ENCODE measurements around the gene RPL36.
A peak's percentile ranks its signal among the peaks of the same experiment; 100 is the strongest.

Gene RPL36

DNA sequence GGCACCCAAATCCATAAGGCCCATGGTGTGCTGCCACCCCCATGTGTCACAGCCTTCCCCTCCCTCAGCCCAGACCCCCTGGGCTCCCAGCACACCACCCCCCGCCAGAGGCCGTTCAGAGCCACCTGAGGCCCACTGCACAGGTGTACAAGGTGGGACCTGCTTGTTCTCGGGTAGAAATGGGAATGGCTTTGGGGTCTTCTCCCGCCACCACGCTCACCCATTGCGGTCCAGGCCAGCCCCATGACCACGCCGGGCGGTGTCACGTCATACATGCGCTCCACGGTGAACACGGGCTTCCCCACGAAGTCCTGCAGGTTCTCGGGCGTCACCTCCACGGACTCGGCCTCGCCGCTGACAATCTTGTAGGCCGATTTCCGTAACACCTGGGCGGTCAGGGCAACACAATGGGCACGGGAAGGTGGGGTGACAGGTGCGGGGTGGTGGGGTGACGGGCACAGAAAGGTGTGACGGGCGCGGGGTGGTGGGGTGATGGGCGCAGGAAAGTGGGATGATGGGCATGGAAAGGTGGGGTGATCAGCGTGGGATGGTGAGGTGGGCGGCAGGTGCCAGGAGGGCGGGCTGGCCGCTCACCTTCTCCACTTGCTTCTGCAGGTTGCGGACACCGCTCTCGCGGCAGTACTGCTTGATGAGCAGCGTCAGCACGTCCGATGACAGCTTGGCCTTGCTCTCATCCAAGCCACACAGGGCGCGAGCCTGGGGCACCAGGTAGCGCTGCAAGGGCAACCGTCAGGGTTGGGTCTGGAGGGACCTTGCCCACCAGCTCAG is 4.3 kb downstream of the RPL36 start:
- no CpG with 5 or more reads among the region's 45 CpGs for WGBS, 2 donors (ENCODE audit: extremely low coverage in 2 of 2, insufficient read length in 2 of 2, insufficient replicate concordance in 1 of 2)
- Histone ChIP-seq H3K36me3 (replicated peaks in 1 of 2; ENCODE audit: control insufficient read depth in 2 of 2, insufficient read depth in 2 of 2, low read length in 2 of 2) (peaks cover 59 to 84% of the 10 kb centered on the region in 2 donors), H3K27me3 (ENCODE audit: control insufficient read depth in 3 of 3, insufficient read depth in 3 of 3, low read depth in 1 of 3, low read length in 3 of 3) (no peaks in the 10 kb centered on the region)

DNA sequence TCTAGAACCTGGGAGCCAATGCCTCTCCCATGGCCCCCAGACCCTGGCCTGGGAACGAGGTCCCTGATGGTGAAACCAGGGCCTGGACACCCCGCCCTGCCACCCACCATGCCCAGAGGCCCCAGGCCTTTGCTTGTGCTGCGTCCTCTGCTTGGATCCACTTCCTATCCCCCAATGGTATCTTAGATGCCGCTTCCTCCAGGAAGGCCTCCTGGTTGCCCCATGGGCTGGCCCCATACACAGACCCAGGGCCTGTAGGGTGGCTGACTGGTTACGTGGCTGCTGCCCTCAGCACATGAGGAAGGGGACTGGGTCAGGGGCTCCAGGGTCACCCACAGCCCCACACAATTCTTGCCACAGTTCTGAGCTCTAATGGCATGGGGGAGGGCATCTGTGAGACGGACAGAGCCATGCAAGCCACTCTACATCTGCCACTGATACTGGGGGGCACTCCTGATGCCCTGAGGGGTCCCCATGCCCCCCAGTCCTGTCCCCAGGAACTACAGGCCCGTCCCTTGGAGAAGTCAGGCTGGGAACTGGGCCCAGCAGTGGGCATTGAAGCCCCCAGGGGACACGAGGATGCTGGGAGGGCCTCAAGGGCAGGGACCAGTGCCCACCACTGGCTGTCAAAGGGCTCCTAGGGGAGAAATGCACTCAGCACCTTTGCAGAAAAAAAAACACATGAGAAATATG is 5.0 kb downstream of the RPL36 start:
- peaks cover 0 to 4% of the 10 kb centered on the region in 2 donors for H3K9me3 ChIP-seq (replicated peaks in 1 of 2; ENCODE audit: control insufficient read depth in 2 of 2, insufficient read depth in 1 of 2, low read depth in 1 of 2, low read length in 2 of 2)
- peaks cover 40% of the 10 kb centered on the region for H3K79me1 ChIP-seq (ENCODE audit: low read depth, low read length)
- H3K23ac ChIP-seq (ENCODE audit: low read depth, low read length, poor library complexity) = peak overlapping the region; percentile 44
- no peak overlapping the region for H3K4ac ChIP-seq (ENCODE audit: low read length)
- no peak overlapping the region for H2AK5ac ChIP-seq (ENCODE audit: low read depth, low read length)
- H3K9ac ChIP-seq (ENCODE audit: low read depth, low read length, poor library complexity) = no peak overlapping the region
- H3K14ac ChIP-seq (ENCODE audit: low read length) = no peak overlapping the region
- no peak for DNase-seq (ENCODE audit: low spot score)
- no CpG with 5 or more reads among the region's 8 CpGs for WGBS, 2 donors (ENCODE audit: extremely low coverage in 2 of 2, insufficient read length in 2 of 2, insufficient replicate concordance in 1 of 2)
- no peak overlapping the region for H2BK120ac ChIP-seq (ENCODE audit: low read depth, low read length)
- no peaks in the 10 kb centered on the region for H3K27me3 ChIP-seq (ENCODE audit: control insufficient read depth in 3 of 3, insufficient read depth in 3 of 3, low read depth in 1 of 3, low read length in 3 of 3)
- no peak overlapping the region for H2BK15ac ChIP-seq (ENCODE audit: low read length)
- H2BK12ac ChIP-seq (ENCODE audit: low read length) = no peak overlapping the region
- H3K4me3 ChIP-seq (ENCODE audit: low read length in 2 of 2) = no peak overlapping the region
- no peak overlapping the region for H3K18ac ChIP-seq (ENCODE audit: low read length)
- no peak overlapping the region for H3K4me2 ChIP-seq (ENCODE audit: insufficient read depth, low read length, poor library complexity, severe bottlenecking)
- no peak overlapping the region for H2AFZ ChIP-seq (ENCODE audit: low read length)
- no peak overlapping the region for H4K91ac ChIP-seq (ENCODE audit: low read depth, low read length, poor library complexity)
- H3K4me1 ChIP-seq (ENCODE audit: control insufficient read depth in 2 of 2, insufficient read depth in 1 of 2, low read depth in 1 of 2, low read length in 2 of 2) = peaks cover 2 to 4% of the 10 kb centered on the region in 2 donors
- H2BK5ac ChIP-seq (ENCODE audit: low read length) = no peak overlapping the region
- H4K8ac ChIP-seq (ENCODE audit: low read depth, low read length) = peak overlapping the region; percentile 19
- H3K36me3 ChIP-seq (replicated peaks in 1 of 2; ENCODE audit: control insufficient read depth in 2 of 2, insufficient read depth in 2 of 2, low read length in 2 of 2) = peaks cover 59 to 91% of the 10 kb centered on the region in 2 donors
- H3K27ac ChIP-seq (replicated peaks; ENCODE audit: low read length) = no peak overlapping the region

More for the DNA sequence above, 4.3 kb downstream of the RPL36 start:
- Histone ChIP-seq H3K79me1 (ENCODE audit: low read depth, low read length) (peaks cover 40% of the 10 kb centered on the region), H3K27ac (replicated peaks; ENCODE audit: low read length) (no peak overlapping the region), H2BK12ac (ENCODE audit: low read length) (peak overlapping the region; percentile 7), H3K14ac (ENCODE audit: low read length) (no peak overlapping the region), H3K4me2 (ENCODE audit: insufficient read depth, low read length, poor library complexity, severe bottlenecking) (no peak overlapping the region), H2BK15ac (ENCODE audit: low read length) (no peak overlapping the region), H4K8ac (ENCODE audit: low read depth, low read length) (no peak overlapping the region), H4K91ac (ENCODE audit: low read depth, low read length, poor library complexity) (no peak overlapping the region), H2AK5ac (ENCODE audit: low read depth, low read length) (no peak overlapping the region), H3K9ac (ENCODE audit: low read depth, low read length, poor library complexity) (peak overlapping the region; percentile 21), H2BK120ac (ENCODE audit: low read depth, low read length) (no peak overlapping the region), H2AFZ (ENCODE audit: low read length) (no peak overlapping the region), H3K4me1 (ENCODE audit: control insufficient read depth in 2 of 2, insufficient read depth in 1 of 2, low read depth in 1 of 2, low read length in 2 of 2) (peaks cover 2 to 4% of the 10 kb centered on the region in 2 donors), H3K18ac (ENCODE audit: low read length) (no peak overlapping the region), H3K9me3 (replicated peaks in 1 of 2; ENCODE audit: control insufficient read depth in 2 of 2, insufficient read depth in 1 of 2, low read depth in 1 of 2, low read length in 2 of 2) (peaks cover 0 to 4% of the 10 kb centered on the region in 2 donors), H3K4ac (ENCODE audit: low read length) (no peak overlapping the region), H3K23ac (ENCODE audit: low read depth, low read length, poor library complexity) (peak overlapping the region; percentile 44), H2BK5ac (ENCODE audit: low read length) (no peak overlapping the region), H3K4me3 (ENCODE audit: low read length in 2 of 2) (peak overlapping the region in 1 of 2 donors; percentile 51)
- no peak for DNase-seq (ENCODE audit: low spot score)

DNA sequence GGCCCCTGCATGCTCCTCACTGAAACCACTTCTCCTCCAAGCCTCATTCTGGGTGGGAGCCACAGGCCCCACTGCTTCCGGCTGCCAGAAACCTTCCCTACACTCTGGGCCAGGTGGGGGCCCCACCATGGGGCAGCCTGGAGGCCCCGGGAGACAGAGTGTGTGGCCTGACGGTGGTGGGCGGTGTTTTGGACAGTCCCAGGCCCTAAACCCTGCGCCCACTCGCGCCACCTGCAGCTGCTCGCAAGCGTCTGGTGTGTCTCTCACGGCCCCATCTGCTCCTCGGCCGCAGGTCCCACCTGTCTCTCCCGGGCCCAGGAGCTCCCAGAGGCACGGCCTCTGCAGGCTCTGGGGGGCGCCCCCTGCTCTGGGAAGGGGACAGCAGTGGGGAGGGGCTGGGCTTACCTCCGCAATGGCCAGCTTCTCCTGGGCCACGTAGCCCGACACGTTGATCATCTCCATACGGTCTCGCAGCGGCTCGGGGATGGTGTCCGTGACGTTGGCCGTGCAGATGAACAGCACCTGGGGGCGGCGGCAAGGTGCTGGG is 5.6 kb downstream of the RPL36 start:
- H3K79me1 ChIP-seq (ENCODE audit: low read depth, low read length) = peaks cover 40% of the 10 kb centered on the region
- H2BK12ac ChIP-seq (ENCODE audit: low read length) = no peak overlapping the region
- H3K9me3 ChIP-seq (replicated peaks in 1 of 2; ENCODE audit: control insufficient read depth in 2 of 2, insufficient read depth in 1 of 2, low read depth in 1 of 2, low read length in 2 of 2) = peaks cover 0 to 9% of the 10 kb centered on the region in 2 donors
- peaks cover 64 to 98% of the 10 kb centered on the region in 2 donors for H3K36me3 ChIP-seq (replicated peaks in 1 of 2; ENCODE audit: control insufficient read depth in 2 of 2, insufficient read depth in 2 of 2, low read length in 2 of 2)
- H2AFZ ChIP-seq (ENCODE audit: low read length) = no peak overlapping the region
- H2BK15ac ChIP-seq (ENCODE audit: low read length) = no peak overlapping the region
- no peak overlapping the region for H4K8ac ChIP-seq (ENCODE audit: low read depth, low read length)
- no peak overlapping the region for H3K4me2 ChIP-seq (ENCODE audit: insufficient read depth, low read length, poor library complexity, severe bottlenecking)
- H3K27ac ChIP-seq (replicated peaks; ENCODE audit: low read length) = no peak overlapping the region
- H4K91ac ChIP-seq (ENCODE audit: low read depth, low read length, poor library complexity) = no peak overlapping the region
- no peaks in the 10 kb centered on the region for H3K27me3 ChIP-seq (ENCODE audit: control insufficient read depth in 3 of 3, insufficient read depth in 3 of 3, low read depth in 1 of 3, low read length in 3 of 3)
- no peak overlapping the region for H3K4ac ChIP-seq (ENCODE audit: low read length)
- H3K14ac ChIP-seq (ENCODE audit: low read length) = no peak overlapping the region
- no peak overlapping the region for H3K23ac ChIP-seq (ENCODE audit: low read depth, low read length, poor library complexity)
- no peak overlapping the region for H2AK5ac ChIP-seq (ENCODE audit: low read depth, low read length)
- H3K18ac ChIP-seq (ENCODE audit: low read length) = no peak overlapping the region
- H2BK120ac ChIP-seq (ENCODE audit: low read depth, low read length) = no peak overlapping the region
- no peak overlapping the region for H3K4me3 ChIP-seq (ENCODE audit: low read length in 2 of 2)
- H3K4me1 ChIP-seq (ENCODE audit: control insufficient read depth in 2 of 2, insufficient read depth in 1 of 2, low read depth in 1 of 2, low read length in 2 of 2) = peaks cover 2 to 4% of the 10 kb centered on the region in 2 donors
- no peak overlapping the region for H3K9ac ChIP-seq (ENCODE audit: low read depth, low read length, poor library complexity)
- H2BK5ac ChIP-seq (ENCODE audit: low read length) = no peak overlapping the region
- WGBS, 2 donors (ENCODE audit: extremely low coverage in 2 of 2, insufficient read length in 2 of 2, insufficient replicate concordance in 1 of 2) = no CpG with 5 or more reads among the region's 28 CpGs
- DNase-seq (ENCODE audit: low spot score) = no peak

Measured in neuronal stem cell (in vitro differentiated cells).